ENCODE results near the gene PI3. TPM values are rescaled to one million over a fixed set of nuclear protein-coding genes. Genes with fewer than 3 reads are reported as not detected.

PI3 gene
- total RNA-seq, 1 experiment from 2014 or later, result not detected

DNA sequence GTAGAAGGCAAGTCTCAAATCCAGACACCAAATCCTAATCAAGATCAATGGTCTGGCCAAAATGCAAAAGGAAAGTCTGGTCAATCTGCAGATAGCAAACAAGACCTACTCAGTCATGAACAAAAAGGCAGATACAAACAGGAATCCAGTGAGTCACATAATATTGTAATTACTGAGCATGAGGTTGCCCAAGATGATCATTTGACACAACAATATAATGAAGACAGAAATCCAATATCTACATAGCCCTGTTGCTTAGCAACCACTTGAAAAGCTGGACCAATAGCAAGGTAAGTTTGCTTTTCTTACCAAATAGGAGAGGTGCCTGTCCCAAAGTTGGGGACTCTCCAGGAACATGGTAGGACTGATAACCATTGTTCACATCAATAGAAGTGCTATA, 48.4 kb downstream of the PI3 start:
- intact Hi-C loops (cut with micrococcal nuclease), result loop anchor here (10.0 kb wide), 1 partner anchor 178 kb away; no protein-coding TSS in a partner anchor
- ChIA-PET CTCF (no interaction called here), RAD21 (ENCODE audit: low non-redundant PET in 1 of 2, low total read pairs in 2 of 2, uncharacterized antibody in 2 of 2, unreplicated experiment in 2 of 2) (no interaction called here), POLR2A (no interaction called here)
- no peaks in the 10 kb centered on the region for H3K4me1 ChIP-seq (ENCODE audit: control insufficient read depth in 1 of 2, insufficient read depth in 2 of 2, low read length in 2 of 2)
- no peaks in the 10 kb centered on the region for H3K9me3 ChIP-seq (ENCODE audit: control insufficient read depth in 1 of 2, insufficient read depth in 1 of 2, low read depth in 1 of 2, low read length in 2 of 2)
- no peaks in the 10 kb centered on the region for H3K79me2 ChIP-seq (ENCODE audit: insufficient read depth, low read length)
- H3K4me3 ChIP-seq (replicated peaks in 1 of 2; ENCODE audit: low read depth in 1 of 2, low read length in 2 of 2), result no peak overlapping the region
- ATAC-seq, result no peak
- H3K9me2 ChIP-seq (ENCODE audit: insufficient read depth), result no peaks in the 10 kb centered on the region
- TF ChIP-seq TCF7L2 (IDR thresholded peaks at IDR 0.05; ENCODE audit: borderline replicate concordance, extremely low read depth, insufficient read depth, insufficient read length), result no peak
- TF ChIP-seq, protein P1, sequence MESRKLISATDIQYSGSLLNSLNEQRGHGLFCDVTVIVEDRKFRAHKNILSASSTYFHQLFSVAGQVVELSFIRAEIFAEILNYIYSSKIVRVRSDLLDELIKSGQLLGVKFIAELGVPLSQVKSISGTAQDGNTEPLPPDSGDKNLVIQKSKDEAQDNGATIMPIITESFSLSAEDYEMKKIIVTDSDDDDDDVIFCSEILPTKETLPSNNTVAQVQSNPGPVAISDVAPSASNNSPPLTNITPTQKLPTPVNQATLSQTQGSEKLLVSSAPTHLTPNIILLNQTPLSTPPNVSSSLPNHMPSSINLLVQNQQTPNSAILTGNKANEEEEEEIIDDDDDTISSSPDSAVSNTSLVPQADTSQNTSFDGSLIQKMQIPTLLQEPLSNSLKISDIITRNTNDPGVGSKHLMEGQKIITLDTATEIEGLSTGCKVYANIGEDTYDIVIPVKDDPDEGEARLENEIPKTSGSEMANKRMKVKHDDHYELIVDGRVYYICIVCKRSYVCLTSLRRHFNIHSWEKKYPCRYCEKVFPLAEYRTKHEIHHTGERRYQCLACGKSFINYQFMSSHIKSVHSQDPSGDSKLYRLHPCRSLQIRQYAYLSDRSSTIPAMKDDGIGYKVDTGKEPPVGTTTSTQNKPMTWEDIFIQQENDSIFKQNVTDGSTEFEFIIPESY (IDR thresholded peaks at IDR 0.05; ENCODE audit: extremely low read depth, insufficient replicate concordance, low read length), result no peak
- no peak for TF ChIP-seq SP1 (IDR thresholded peaks at IDR 0.05; ENCODE audit: low read depth)
- TF ChIP-seq, protein P2, sequence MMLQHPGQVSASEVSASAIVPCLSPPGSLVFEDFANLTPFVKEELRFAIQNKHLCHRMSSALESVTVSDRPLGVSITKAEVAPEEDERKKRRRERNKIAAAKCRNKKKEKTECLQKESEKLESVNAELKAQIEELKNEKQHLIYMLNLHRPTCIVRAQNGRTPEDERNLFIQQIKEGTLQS (IDR thresholded peaks at IDR 0.05), result no peak
- no peak for TF ChIP-seq FOSL1 (IDR thresholded peaks at IDR 0.05; ENCODE audit: low read depth)
- TF ChIP-seq RAD21 (IDR thresholded peaks at IDR 0.05; ENCODE audit: low read depth), result no peak
- TF ChIP-seq POLR2A (IDR thresholded peaks at IDR 0.05; ENCODE audit: borderline replicate concordance, extremely low read depth, insufficient read depth, insufficient read length), result no peak
- TF ChIP-seq SIN3A (IDR thresholded peaks at IDR 0.05; ENCODE audit: low read depth), result no peak
- no peak for TF ChIP-seq CBX3 (IDR thresholded peaks at IDR 0.05; ENCODE audit: low read depth)
- no peak for TF ChIP-seq ZFX (IDR thresholded peaks at IDR 0.05)
- no peak for TF ChIP-seq ELF1 (IDR thresholded peaks at IDR 0.05; ENCODE audit: borderline replicate concordance, low read depth)
- TF ChIP-seq POLR2AphosphoS5 (IDR thresholded peaks at IDR 0.05; ENCODE audit: low read depth, low read length), result no peak
- TF ChIP-seq, protein P3, sequence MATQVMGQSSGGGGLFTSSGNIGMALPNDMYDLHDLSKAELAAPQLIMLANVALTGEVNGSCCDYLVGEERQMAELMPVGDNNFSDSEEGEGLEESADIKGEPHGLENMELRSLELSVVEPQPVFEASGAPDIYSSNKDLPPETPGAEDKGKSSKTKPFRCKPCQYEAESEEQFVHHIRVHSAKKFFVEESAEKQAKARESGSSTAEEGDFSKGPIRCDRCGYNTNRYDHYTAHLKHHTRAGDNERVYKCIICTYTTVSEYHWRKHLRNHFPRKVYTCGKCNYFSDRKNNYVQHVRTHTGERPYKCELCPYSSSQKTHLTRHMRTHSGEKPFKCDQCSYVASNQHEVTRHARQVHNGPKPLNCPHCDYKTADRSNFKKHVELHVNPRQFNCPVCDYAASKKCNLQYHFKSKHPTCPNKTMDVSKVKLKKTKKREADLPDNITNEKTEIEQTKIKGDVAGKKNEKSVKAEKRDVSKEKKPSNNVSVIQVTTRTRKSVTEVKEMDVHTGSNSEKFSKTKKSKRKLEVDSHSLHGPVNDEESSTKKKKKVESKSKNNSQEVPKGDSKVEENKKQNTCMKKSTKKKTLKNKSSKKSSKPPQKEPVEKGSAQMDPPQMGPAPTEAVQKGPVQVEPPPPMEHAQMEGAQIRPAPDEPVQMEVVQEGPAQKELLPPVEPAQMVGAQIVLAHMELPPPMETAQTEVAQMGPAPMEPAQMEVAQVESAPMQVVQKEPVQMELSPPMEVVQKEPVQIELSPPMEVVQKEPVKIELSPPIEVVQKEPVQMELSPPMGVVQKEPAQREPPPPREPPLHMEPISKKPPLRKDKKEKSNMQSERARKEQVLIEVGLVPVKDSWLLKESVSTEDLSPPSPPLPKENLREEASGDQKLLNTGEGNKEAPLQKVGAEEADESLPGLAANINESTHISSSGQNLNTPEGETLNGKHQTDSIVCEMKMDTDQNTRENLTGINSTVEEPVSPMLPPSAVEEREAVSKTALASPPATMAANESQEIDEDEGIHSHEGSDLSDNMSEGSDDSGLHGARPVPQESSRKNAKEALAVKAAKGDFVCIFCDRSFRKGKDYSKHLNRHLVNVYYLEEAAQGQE (IDR thresholded peaks at IDR 0.05; ENCODE audit: low read depth), result no peak
- no peak for TF ChIP-seq CEBPB (IDR thresholded peaks at IDR 0.05; ENCODE audit: low read depth)
- peaks cover 50% of the 10 kb centered on the region for H3K27me3 ChIP-seq (ENCODE audit: insufficient read depth, low read length)
- no peaks in the 10 kb centered on the region for H3K36me3 ChIP-seq (ENCODE audit: control insufficient read depth in 1 of 2, insufficient read depth in 2 of 2, low read length in 2 of 2)
- H2AFZ ChIP-seq (ENCODE audit: low read depth, low read length, poor library complexity, severe bottlenecking), result no peak overlapping the region
- no peaks in the 10 kb centered on the region for H4K20me1 ChIP-seq (ENCODE audit: insufficient read depth)
- H3K27ac ChIP-seq (ENCODE audit: low read depth, low read length), result no peak overlapping the region
- no peak for DNase-seq (ENCODE audit: low read depth, low spot score)
- H3K4me2 ChIP-seq (ENCODE audit: low read length), result no peak overlapping the region
- no TSS peak for BruUV-seq (replicated peaks)
- H3K9ac ChIP-seq (ENCODE audit: low read length), result no peak overlapping the region

Other genes starting within 250 kb of the PI3 start
- gene TOMM34, start 214.5 kb upstream of the PI3 start, total RNA-seq (2021; ENCODE audit: unreplicated experiment), result 51.7 TPM
- gene STK4, start 208.4 kb upstream of the PI3 start, total RNA-seq (2021; ENCODE audit: unreplicated experiment), result 45.4 TPM
- gene KCNS1, start 73.8 kb upstream of the PI3 start, total RNA-seq (2021; ENCODE audit: unreplicated experiment), result not detected
- gene WFDC5, start 59.7 kb upstream of the PI3 start, total RNA-seq (2021; ENCODE audit: unreplicated experiment), result not detected
- not detected for gene WFDC12, start 50.4 kb upstream of the PI3 start, total RNA-seq (2021; ENCODE audit: unreplicated experiment)
- gene SEMG1, start 32.1 kb downstream of the PI3 start, total RNA-seq (2021; ENCODE audit: unreplicated experiment), result not detected
- gene SEMG2, start 46.5 kb downstream of the PI3 start, total RNA-seq (2021; ENCODE audit: unreplicated experiment), result not detected
- gene SLPI, start 79.7 kb downstream of the PI3 start, total RNA-seq (2021; ENCODE audit: unreplicated experiment), result 5.4 TPM
- not detected for gene RBPJL, start 131.9 kb downstream of the PI3 start, total RNA-seq (2021; ENCODE audit: unreplicated experiment)
- 0.64 TPM for gene MATN4, start 133.4 kb downstream of the PI3 start, total RNA-seq (2021; ENCODE audit: unreplicated experiment)
- gene SDC4, start 173.5 kb downstream of the PI3 start, total RNA-seq (2021; ENCODE audit: unreplicated experiment), result 100 TPM
- gene SYS1, start 188.3 kb downstream of the PI3 start, total RNA-seq (2021; ENCODE audit: unreplicated experiment), result 20.5 TPM
- 0.76 TPM for gene TP53TG5, start 203.4 kb downstream of the PI3 start, total RNA-seq (2021; ENCODE audit: unreplicated experiment)
- 44.2 TPM for gene DBNDD2, start 233.4 kb downstream of the PI3 start, total RNA-seq (2021; ENCODE audit: unreplicated experiment)
- 71.4 TPM for gene PIGT, start 241.2 kb downstream of the PI3 start, total RNA-seq (2021; ENCODE audit: unreplicated experiment)